H1 (cell line): ENCODE results near the gene NCK2. TPM values are rescaled to one million over a fixed set of nuclear protein-coding genes. Genes with fewer than 3 reads are reported as not detected.

Experiments
- GABPA ChIP-seq: IDR thresholded peaks from 2 replicates; pipeline ENCODE4 v1.6.1; 2011; ENCODE audit warnings: mild to moderate bottlenecking, low read length, moderate library complexity, borderline replicate concordance; ENCODE audit not compliant: insufficient read depth
- RAD21 ChIP-seq, 2 experiments: IDR thresholded peaks in 1 of 2; conservative IDR thresholded peaks in 1 of 2; 2 replicates each; pipeline ENCODE4 v1.6.1; 2011; ENCODE audit warnings: low read depth in 2 of 2, low read length in 2 of 2, improper control_type of control experiment in 1 of 2, inconsistent platforms in 1 of 2, mild to moderate bottlenecking in 1 of 2, moderate library complexity in 1 of 2
- RFX5 ChIP-seq: IDR thresholded peaks from 2 replicates; pipeline ENCODE4 v1.6.1; 2011; ENCODE audit warnings: low read depth, low read length, improper control_type of control experiment, borderline replicate concordance
- SAP30 ChIP-seq: fragments of 300-600 bp; sonication (generic); IDR thresholded peaks from 2 replicates; pipeline ENCODE4 v1.7.1; 2012; ENCODE audit warnings: low read length, moderate library complexity, mild to moderate bottlenecking, inconsistent platforms; ENCODE audit not compliant: insufficient read depth, insufficient replicate concordance
- TAF1 ChIP-seq: IDR thresholded peaks from 2 replicates; pipeline ENCODE4 v1.6.1; 2011; ENCODE audit warnings: mild to moderate bottlenecking, low read depth, low read length
- TCF12 ChIP-seq: IDR thresholded peaks from 2 replicates; pipeline ENCODE4 v1.6.1; 2011; ENCODE audit warnings: low read depth, mild to moderate bottlenecking, low read length
- ZNF274 ChIP-seq: IDR thresholded peaks from 2 replicates; pipeline ENCODE4 v1.7.0; 2012; ENCODE audit warnings: low read length, borderline replicate concordance; ENCODE audit errors: extremely low read depth
- polyA plus RNA-seq, 7 experiments: library from polyadenylated mRNA; depleted of rRNA in 3 of 7; stranded (reverse) in 5 of 7; unstranded in 2 of 7; fragments of >200 nt in 5 of 7; fragments of 200-250 nt in 2 of 7; gene quantifications; 1 replicate in 5 of 7; 2 replicates in 1 of 7; 4 replicates in 1 of 7; pipeline versions ENCODE4 v1.2.1 to v1.2.3, GENCODE V29; 2011 to 2013; ENCODE audit warnings: missing spikeins in 2 of 7, mixed read lengths in 2 of 7
- total RNA-seq: library from RNA; stranded (reverse); fragmentation: NEBNext Ultra II Directional; extraction: Animal tissue kit (Norgen Biotek cat#: 25700); gene quantifications from 2 replicates; pipeline ENCODE4 v1.2.1, GENCODE V29; 2021
- TF ChIP-seq, protein P1 (sequence below): fragments of 300-600 bp; sonication (generic); IDR thresholded peaks from 2 replicates; pipeline ENCODE4 v1.7.1; 2012; ENCODE audit warnings: low read length, moderate library complexity, mild to moderate bottlenecking, inconsistent platforms; ENCODE audit not compliant: insufficient replicate concordance
- TF ChIP-seq, protein P2 (sequence below): IDR thresholded peaks from 2 replicates; pipeline ENCODE4 v1.6.1; 2012; ENCODE audit warnings: inconsistent platforms

The NCK2 gene
- total and polyA plus RNA-seq, 2 of the 8 experiments (the other 6 are each of a cell fraction or from before 2014, with no cell fraction given): 30.3 to 65.7 TPM

DNA sequence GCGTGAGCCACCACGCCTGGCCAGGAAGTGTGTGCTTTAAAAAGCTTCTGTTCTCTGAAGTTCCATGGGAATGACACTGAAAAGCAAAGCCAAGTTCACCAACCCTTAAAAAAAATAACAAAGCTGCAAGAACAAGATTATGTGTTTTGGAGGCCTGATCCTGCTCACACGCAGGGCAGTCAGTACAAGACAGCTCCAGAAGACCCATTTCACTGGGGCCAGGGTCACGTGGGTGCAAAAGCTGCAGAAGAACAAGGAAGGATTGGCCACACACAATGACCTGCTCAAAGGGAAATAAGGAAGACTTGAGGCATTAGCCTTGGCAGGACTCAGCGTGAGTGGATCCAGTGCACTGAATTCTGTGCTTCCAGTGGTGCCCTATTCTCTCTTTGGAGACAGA is 187.9 kb downstream of the NCK2 start (continued):
- TF ChIP-seq, protein P1, sequence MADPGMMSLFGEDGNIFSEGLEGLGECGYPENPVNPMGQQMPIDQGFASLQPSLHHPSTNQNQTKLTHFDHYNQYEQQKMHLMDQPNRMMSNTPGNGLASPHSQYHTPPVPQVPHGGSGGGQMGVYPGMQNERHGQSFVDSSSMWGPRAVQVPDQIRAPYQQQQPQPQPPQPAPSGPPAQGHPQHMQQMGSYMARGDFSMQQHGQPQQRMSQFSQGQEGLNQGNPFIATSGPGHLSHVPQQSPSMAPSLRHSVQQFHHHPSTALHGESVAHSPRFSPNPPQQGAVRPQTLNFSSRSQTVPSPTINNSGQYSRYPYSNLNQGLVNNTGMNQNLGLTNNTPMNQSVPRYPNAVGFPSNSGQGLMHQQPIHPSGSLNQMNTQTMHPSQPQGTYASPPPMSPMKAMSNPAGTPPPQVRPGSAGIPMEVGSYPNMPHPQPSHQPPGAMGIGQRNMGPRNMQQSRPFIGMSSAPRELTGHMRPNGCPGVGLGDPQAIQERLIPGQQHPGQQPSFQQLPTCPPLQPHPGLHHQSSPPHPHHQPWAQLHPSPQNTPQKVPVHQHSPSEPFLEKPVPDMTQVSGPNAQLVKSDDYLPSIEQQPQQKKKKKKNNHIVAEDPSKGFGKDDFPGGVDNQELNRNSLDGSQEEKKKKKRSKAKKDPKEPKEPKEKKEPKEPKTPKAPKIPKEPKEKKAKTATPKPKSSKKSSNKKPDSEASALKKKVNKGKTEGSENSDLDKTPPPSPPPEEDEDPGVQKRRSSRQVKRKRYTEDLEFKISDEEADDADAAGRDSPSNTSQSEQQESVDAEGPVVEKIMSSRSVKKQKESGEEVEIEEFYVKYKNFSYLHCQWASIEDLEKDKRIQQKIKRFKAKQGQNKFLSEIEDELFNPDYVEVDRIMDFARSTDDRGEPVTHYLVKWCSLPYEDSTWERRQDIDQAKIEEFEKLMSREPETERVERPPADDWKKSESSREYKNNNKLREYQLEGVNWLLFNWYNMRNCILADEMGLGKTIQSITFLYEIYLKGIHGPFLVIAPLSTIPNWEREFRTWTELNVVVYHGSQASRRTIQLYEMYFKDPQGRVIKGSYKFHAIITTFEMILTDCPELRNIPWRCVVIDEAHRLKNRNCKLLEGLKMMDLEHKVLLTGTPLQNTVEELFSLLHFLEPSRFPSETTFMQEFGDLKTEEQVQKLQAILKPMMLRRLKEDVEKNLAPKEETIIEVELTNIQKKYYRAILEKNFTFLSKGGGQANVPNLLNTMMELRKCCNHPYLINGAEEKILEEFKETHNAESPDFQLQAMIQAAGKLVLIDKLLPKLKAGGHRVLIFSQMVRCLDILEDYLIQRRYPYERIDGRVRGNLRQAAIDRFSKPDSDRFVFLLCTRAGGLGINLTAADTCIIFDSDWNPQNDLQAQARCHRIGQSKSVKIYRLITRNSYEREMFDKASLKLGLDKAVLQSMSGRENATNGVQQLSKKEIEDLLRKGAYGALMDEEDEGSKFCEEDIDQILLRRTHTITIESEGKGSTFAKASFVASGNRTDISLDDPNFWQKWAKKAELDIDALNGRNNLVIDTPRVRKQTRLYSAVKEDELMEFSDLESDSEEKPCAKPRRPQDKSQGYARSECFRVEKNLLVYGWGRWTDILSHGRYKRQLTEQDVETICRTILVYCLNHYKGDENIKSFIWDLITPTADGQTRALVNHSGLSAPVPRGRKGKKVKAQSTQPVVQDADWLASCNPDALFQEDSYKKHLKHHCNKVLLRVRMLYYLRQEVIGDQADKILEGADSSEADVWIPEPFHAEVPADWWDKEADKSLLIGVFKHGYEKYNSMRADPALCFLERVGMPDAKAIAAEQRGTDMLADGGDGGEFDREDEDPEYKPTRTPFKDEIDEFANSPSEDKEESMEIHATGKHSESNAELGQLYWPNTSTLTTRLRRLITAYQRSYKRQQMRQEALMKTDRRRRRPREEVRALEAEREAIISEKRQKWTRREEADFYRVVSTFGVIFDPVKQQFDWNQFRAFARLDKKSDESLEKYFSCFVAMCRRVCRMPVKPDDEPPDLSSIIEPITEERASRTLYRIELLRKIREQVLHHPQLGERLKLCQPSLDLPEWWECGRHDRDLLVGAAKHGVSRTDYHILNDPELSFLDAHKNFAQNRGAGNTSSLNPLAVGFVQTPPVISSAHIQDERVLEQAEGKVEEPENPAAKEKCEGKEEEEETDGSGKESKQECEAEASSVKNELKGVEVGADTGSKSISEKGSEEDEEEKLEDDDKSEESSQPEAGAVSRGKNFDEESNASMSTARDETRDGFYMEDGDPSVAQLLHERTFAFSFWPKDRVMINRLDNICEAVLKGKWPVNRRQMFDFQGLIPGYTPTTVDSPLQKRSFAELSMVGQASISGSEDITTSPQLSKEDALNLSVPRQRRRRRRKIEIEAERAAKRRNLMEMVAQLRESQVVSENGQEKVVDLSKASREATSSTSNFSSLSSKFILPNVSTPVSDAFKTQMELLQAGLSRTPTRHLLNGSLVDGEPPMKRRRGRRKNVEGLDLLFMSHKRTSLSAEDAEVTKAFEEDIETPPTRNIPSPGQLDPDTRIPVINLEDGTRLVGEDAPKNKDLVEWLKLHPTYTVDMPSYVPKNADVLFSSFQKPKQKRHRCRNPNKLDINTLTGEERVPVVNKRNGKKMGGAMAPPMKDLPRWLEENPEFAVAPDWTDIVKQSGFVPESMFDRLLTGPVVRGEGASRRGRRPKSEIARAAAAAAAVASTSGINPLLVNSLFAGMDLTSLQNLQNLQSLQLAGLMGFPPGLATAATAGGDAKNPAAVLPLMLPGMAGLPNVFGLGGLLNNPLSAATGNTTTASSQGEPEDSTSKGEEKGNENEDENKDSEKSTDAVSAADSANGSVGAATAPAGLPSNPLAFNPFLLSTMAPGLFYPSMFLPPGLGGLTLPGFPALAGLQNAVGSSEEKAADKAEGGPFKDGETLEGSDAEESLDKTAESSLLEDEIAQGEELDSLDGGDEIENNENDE: no peak
- TF ChIP-seq RAD21 (IDR thresholded peaks at IDR 0.05 in 1 of 2, conservative IDR thresholded peaks at IDR 0.05 in 1 of 2; ENCODE audit: low read depth in 2 of 2, low read length in 2 of 2): no peak
- TF ChIP-seq SAP30: no peak
- no peak for TF ChIP-seq ZNF274
- TF ChIP-seq RFX5: no peak
- TF ChIP-seq, protein P2, sequence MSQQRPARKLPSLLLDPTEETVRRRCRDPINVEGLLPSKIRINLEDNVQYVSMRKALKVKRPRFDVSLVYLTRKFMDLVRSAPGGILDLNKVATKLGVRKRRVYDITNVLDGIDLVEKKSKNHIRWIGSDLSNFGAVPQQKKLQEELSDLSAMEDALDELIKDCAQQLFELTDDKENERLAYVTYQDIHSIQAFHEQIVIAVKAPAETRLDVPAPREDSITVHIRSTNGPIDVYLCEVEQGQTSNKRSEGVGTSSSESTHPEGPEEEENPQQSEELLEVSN: no peak
- no peak for TF ChIP-seq GABPA
- no peak for TF ChIP-seq TCF12
- no peak for TF ChIP-seq TAF1
